Thoracic aorta (tissue), 2 donors: ENCODE results near the gene MOB3B. TPM values are rescaled to one million over a fixed set of nuclear protein-coding genes. Genes with fewer than 3 reads are reported as not detected.

Experiments
- ATAC-seq: fragments of 150-250 bp; one replicate; pipeline ENCODE4 v1.8.0; 2017; ENCODE audit warnings: low read depth; ENCODE audit not compliant: insufficient number of reproducible peaks, low FRiP score
- DNase-seq: peaks from one replicate; pipeline ENCODE4 v3.0.0-alpha.2; 2020; ENCODE audit warnings: low spot score
- H3K27ac ChIP-seq, 2 donors: fragments of 200-600 bp; sonication (generic); 1 replicate in 1 of 2; 2 replicates in 1 of 2; pipeline ENCODE4 v1.5.1; 2016; ENCODE audit warnings: mild to moderate bottlenecking in 2 of 2, moderate library complexity in 2 of 2
- H3K27me3 ChIP-seq: fragments of 200-600 bp; sonication (generic); replicated peaks from 2 replicates; pipeline ENCODE4 v1.6.0; 2016; ENCODE audit warnings: mild to moderate bottlenecking; ENCODE audit not compliant: insufficient read depth
- H3K36me3 ChIP-seq: fragments of 200-600 bp; sonication (generic); one replicate; pipeline ENCODE4 v1.5.1; 2016
- H3K4me1 ChIP-seq, 2 donors: fragments of 200-600 bp; sonication (generic); 1 replicate in 1 of 2; 2 replicates in 1 of 2; pipeline versions ENCODE4 v1.5.1 to v1.6.0; 2016; ENCODE audit warnings: low read depth in 2 of 2, mild to moderate bottlenecking in 1 of 2; ENCODE audit not compliant: control insufficient read depth in 1 of 2
- H3K4me3 ChIP-seq: fragments of 200-600 bp; sonication (generic); 2 replicates; pipeline ENCODE4 v1.5.1; 2016; ENCODE audit warnings: mild to moderate bottlenecking
- H3K9me3 ChIP-seq: fragments of 200-600 bp; sonication (generic); 2 replicates; pipeline ENCODE4 v1.5.1; 2016
- CTCF ChIP-seq: fragments of 200-600 bp; sonication (generic); IDR thresholded peaks from one replicate; pipeline ENCODE4 v1.5.1; 2019; ENCODE audit warnings: antibody characterized with exemption
- total RNA-seq, 2 donors: library from RNA; depleted of rRNA; stranded (reverse); fragments of >200 nt; gene quantifications; one replicate each; pipeline versions ENCODE4 v1.1.0 to v1.2.3, GENCODE V29; 2016

Gene MOB3B
- total RNA-seq, 2 donors from 2014 or later = 6.6 to 11.1 TPM

- ATAC-seq = no peak
- peaks cover 30 to 39% of the 10 kb centered on the region in 2 donors for H3K4me1 ChIP-seq
- no peak for TF ChIP-seq CTCF
- H3K9me3 ChIP-seq = no peaks in the 10 kb centered on the region
- no peaks in the 10 kb centered on the region for H3K36me3 ChIP-seq
- no peaks in the 10 kb centered on the region for H3K27me3 ChIP-seq
- H3K27ac ChIP-seq = peak overlapping the region in 1 of 2 donors; percentile 52
- DNase-seq = no peak
- no peak overlapping the region for H3K4me3 ChIP-seq
Observed at GRCh38 chr9:27393054-27393846, 136.4 kb downstream of the MOB3B start.

- Histone ChIP-seq H3K36me3 (no peaks in the 10 kb centered on the region), H3K9me3 (no peaks in the 10 kb centered on the region), H3K4me1 (peaks cover 36 to 45% of the 10 kb centered on the region in 2 donors), H3K27me3 (no peaks in the 10 kb centered on the region), H3K27ac (no peak overlapping the region), H3K4me3 (no peak overlapping the region)
- TF ChIP-seq CTCF = no peak
- no peak for DNase-seq
- no peak for ATAC-seq
Observed at GRCh38 chr9:27392451-27392850, 137.2 kb downstream of the MOB3B start.

GRCh38 chr9:27391040-27391895 is 138.3 kb downstream of the MOB3B start:
- ATAC-seq = no peak
- no peaks in the 10 kb centered on the region for H3K9me3 ChIP-seq
- H3K27me3 ChIP-seq = no peaks in the 10 kb centered on the region
- no peaks in the 10 kb centered on the region for H3K36me3 ChIP-seq
- no peak for TF ChIP-seq CTCF
- no peak overlapping the region for H3K4me3 ChIP-seq
- DNase-seq = no peak
- H3K4me1 ChIP-seq = peaks cover 39 to 55% of the 10 kb centered on the region in 2 donors
- no peak overlapping the region for H3K27ac ChIP-seq

- H3K4me1 ChIP-seq = peaks cover 22 to 29% of the 10 kb centered on the region in 2 donors
- H3K9me3 ChIP-seq = no peaks in the 10 kb centered on the region
- TF ChIP-seq CTCF = no peak
- no peaks in the 10 kb centered on the region for H3K36me3 ChIP-seq
- H3K27ac ChIP-seq = no peak overlapping the region
- ATAC-seq (no peak), DNase-seq (no peak)
- no peak overlapping the region for H3K4me3 ChIP-seq
- no peaks in the 10 kb centered on the region for H3K27me3 ChIP-seq
Observed at GRCh38 chr9:27388150-27388549, 141.5 kb downstream of the MOB3B start.

GRCh38 chr9:27387722-27388121 is 141.9 kb downstream of the MOB3B start:
- TF ChIP-seq CTCF = no peak
- Histone ChIP-seq H3K4me1 (peaks cover 18 to 27% of the 10 kb centered on the region in 2 donors), H3K9me3 (no peaks in the 10 kb centered on the region), H3K4me3 (no peak overlapping the region), H3K27me3 (no peaks in the 10 kb centered on the region), H3K36me3 (no peaks in the 10 kb centered on the region), H3K27ac (no peak overlapping the region)
- DNase-seq (no peak), ATAC-seq (no peak)
